Subcutaneous adipose tissue (tissue), 4 donors: ENCODE data around the gene TLR1. TPM values are rescaled to one million over a fixed set of nuclear protein-coding genes. Genes with fewer than 3 reads are reported as not detected.

Experiments
- CTCF ChIP-seq: fragments of 450-650 bp; IDR thresholded peaks from one replicate; pipeline ENCODE4 v1.5.1; 2016; ENCODE audit warnings: low read depth, mild to moderate bottlenecking, control low read depth, antibody characterized with exemption, moderate library complexity
- total RNA-seq, 4 donors: library from RNA; depleted of rRNA; stranded (reverse); fragments of >200 nt; gene quantifications; one replicate each; pipeline ENCODE4 v1.1.0, GENCODE V29; 2016

TLR1 gene
- total RNA-seq, 4 donors from 2014 or later, result 8.1 to 70.2 (median 32.1) TPM

- TF ChIP-seq CTCF, result no peak
These were observed 13.6 kb downstream of the TLR1 start for GRCh38 chr4:38791010-38791409.

- no peak for TF ChIP-seq CTCF
These were observed 16.3 kb downstream of the TLR1 start for GRCh38 chr4:38788317-38788716.

- TF ChIP-seq CTCF, result no peak
These were observed 16.9 kb downstream of the TLR1 start for GRCh38 chr4:38787693-38788092.

- no peak for TF ChIP-seq CTCF
These were observed 18.6 kb downstream of the TLR1 start for GRCh38 chr4:38785901-38786402.

GRCh38 chr4:38785041-38785790, 19.4 kb downstream of the TLR1 start:
- TF ChIP-seq CTCF, result no peak

- TF ChIP-seq CTCF, result no peak
These were observed 20.4 kb downstream of the TLR1 start for GRCh38 chr4:38784141-38784540.

- no peak for TF ChIP-seq CTCF
These were observed 21.5 kb downstream of the TLR1 start for GRCh38 chr4:38783109-38783460.
